DOHH2 (cell line): ENCODE measurements around the gene NCOA4.

Experiments used
- EZH2phosphoT487 ChIP-seq: fragments of 200-600 bp; sonication (generic); IDR thresholded peaks from 2 replicates; pipeline ENCODE4 v1.6.1; 2017; ENCODE audit warnings: borderline replicate concordance, mild to moderate bottlenecking, antibody characterized with exemption, low read length, moderate library complexity, mixed read lengths
- TF ChIP-seq, protein P1 (sequence below): fragments of 200-600 bp; sonication (generic); IDR thresholded peaks from one replicate; pipeline ENCODE4 v1.5.1; 2014; ENCODE audit warnings: antibody characterized with exemption, mild to moderate bottlenecking, low read depth, low read length; ENCODE audit not compliant: poor library complexity, severe bottlenecking

DNA sequence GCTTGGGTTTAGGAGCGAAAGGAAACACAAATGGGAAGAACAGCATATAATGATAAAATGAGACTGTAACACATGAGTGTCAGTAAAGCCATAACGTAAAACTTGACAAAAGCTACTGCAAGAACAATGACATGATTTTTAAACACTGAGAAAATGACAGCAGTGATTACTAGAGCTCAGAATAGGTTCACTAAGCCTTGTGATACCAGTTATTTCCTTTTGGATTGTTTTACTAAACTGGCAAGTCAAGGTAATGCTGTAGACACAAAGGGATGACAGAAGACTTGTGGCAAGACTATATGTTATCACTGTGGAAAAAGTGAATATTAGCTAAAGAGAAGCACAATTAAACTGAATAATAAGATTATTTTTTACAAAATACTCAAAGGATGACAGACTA, 12.7 kb downstream of the NCOA4 start:
- TF ChIP-seq, protein P1, sequence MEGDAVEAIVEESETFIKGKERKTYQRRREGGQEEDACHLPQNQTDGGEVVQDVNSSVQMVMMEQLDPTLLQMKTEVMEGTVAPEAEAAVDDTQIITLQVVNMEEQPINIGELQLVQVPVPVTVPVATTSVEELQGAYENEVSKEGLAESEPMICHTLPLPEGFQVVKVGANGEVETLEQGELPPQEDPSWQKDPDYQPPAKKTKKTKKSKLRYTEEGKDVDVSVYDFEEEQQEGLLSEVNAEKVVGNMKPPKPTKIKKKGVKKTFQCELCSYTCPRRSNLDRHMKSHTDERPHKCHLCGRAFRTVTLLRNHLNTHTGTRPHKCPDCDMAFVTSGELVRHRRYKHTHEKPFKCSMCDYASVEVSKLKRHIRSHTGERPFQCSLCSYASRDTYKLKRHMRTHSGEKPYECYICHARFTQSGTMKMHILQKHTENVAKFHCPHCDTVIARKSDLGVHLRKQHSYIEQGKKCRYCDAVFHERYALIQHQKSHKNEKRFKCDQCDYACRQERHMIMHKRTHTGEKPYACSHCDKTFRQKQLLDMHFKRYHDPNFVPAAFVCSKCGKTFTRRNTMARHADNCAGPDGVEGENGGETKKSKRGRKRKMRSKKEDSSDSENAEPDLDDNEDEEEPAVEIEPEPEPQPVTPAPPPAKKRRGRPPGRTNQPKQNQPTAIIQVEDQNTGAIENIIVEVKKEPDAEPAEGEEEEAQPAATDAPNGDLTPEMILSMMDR, result no peak
- no peak for TF ChIP-seq EZH2phosphoT487
